B cell (primary cell): ENCODE measurements around the gene TEKT4. TPM values are rescaled to one million over a fixed set of nuclear protein-coding genes. Genes with fewer than 3 reads are reported as not detected.
"Not testable (repeated sequence)": the region's sequence is repeated elsewhere in the genome, so short reads cannot be mapped to it uniquely, and the experiment has no call there.

Experiments
- ATAC-seq: fragments of 200-7000 bp; cut with Tn5 transposase; one replicate; pipeline ENCODE4 v1.10.0; 2021; ENCODE audit warnings: low read depth, mild to moderate bottlenecking, moderate number of reproducible peaks, moderate library complexity
- CTCF ChIA-PET: fragments of 350-600 bp; sonication (Branson Sonifier 250); formaldehyde crosslinking; loops from one replicate; lab custom pipeline; 2021; ENCODE audit warnings: antibody characterized with exemption, inconsistent platforms; lab: Charles Lee
- POLR2A ChIA-PET: fragments of 350-600 bp; sonication (Branson Sonifier 250); formaldehyde crosslinking; loops from one replicate; lab custom pipeline; 2021; ENCODE audit warnings: antibody characterized with exemption; lab: Charles Lee
- DNase-seq: peaks from one replicate; pipeline ENCODE4 v3.0.0; 2013
- H2AFZ ChIP-seq: 2 replicates; pipeline ENCODE4 v1.6.1; 2012; ENCODE audit warnings: mild to moderate bottlenecking, low read depth, low read length; ENCODE audit not compliant: insufficient read depth, poor library complexity, severe bottlenecking
- H3K27ac ChIP-seq, 2 donors: 1 replicate in 1 of 2; 2 replicates in 1 of 2; pipeline ENCODE4 v1.5.1; 2012 to 2013; ENCODE audit warnings: low read length in 2 of 2, mild to moderate bottlenecking in 2 of 2, moderate library complexity in 1 of 2
- H3K27me3 ChIP-seq, 4 experiments: fragments of 200-600 bp in 1 of 4; sonication (generic) in 1 of 4; replicated peaks in 1 of 4; 1 replicate in 2 of 4; 2 replicates in 2 of 4; pipeline versions ENCODE4 v1.6.1 to v1.7.0; 2013 to 2016; ENCODE audit warnings: low read length in 3 of 4, mild to moderate bottlenecking in 2 of 4, mixed read lengths in 1 of 4, moderate library complexity in 1 of 4; ENCODE audit not compliant: insufficient read depth in 4 of 4, control insufficient read depth in 3 of 4; ENCODE audit errors: control extremely low read depth in 1 of 4
- H3K36me3 ChIP-seq, 2 experiments: replicated peaks in 1 of 2; 1 replicate in 1 of 2; 2 replicates in 1 of 2; pipeline versions ENCODE4 v1.6.1 to v1.7.1; 2013; ENCODE audit warnings: low read length in 1 of 2; ENCODE audit not compliant: insufficient read depth in 2 of 2, control insufficient read depth in 1 of 2; ENCODE audit errors: control extremely low read depth in 1 of 2, extremely low read depth in 1 of 2
- H3K4me1 ChIP-seq, 2 donors: fragments of 200-600 bp in 1 of 2; sonication (generic) in 1 of 2; 1 replicate in 1 of 2; 2 replicates in 1 of 2; pipeline versions ENCODE4 v1.5.1 to v1.6.1; 2013 to 2017; ENCODE audit warnings: low read length in 2 of 2; ENCODE audit not compliant: control insufficient read depth in 2 of 2, insufficient read depth in 2 of 2
- H3K4me2 ChIP-seq: replicated peaks from 2 replicates; pipeline ENCODE3; 2012; ENCODE audit warnings: mild to moderate bottlenecking, low read depth, low read length; ENCODE audit not compliant: poor library complexity, severe bottlenecking
- H3K4me3 ChIP-seq, 5 experiments: fragments of 200-600 bp in 1 of 5; sonication (generic) in 1 of 5; 1 replicate in 3 of 5; 2 replicates in 2 of 5; pipeline versions ENCODE4 v1.5.1 to v1.7.0; 2011 to 2016; ENCODE audit warnings: low read length in 4 of 5, mild to moderate bottlenecking in 4 of 5, low read depth in 2 of 5, control low read depth in 1 of 5, moderate library complexity in 1 of 5; ENCODE audit not compliant: insufficient read depth in 1 of 5; ENCODE audit errors: control extremely low read depth in 1 of 5, extremely low read depth in 1 of 5
- H3K79me2 ChIP-seq: fragments of 200-600 bp; sonication (generic); one replicate; pipeline ENCODE4 v1.6.0; 2016; ENCODE audit warnings: low read length; ENCODE audit not compliant: control insufficient read depth, insufficient read depth
- H3K9ac ChIP-seq: fragments of 200-600 bp; sonication (generic); 2 replicates; pipeline ENCODE4 v1.6.1; 2017; ENCODE audit warnings: mild to moderate bottlenecking, low read length, moderate library complexity
- H3K9me3 ChIP-seq, 3 donors: one replicate each; pipeline versions ENCODE4 v1.6.1 to v1.7.1; 2013; ENCODE audit warnings: low read length in 2 of 3; ENCODE audit not compliant: control insufficient read depth in 2 of 3, insufficient read depth in 1 of 3; ENCODE audit errors: control extremely low read depth in 1 of 3
- H4K20me1 ChIP-seq: 2 replicates; pipeline ENCODE4 v1.6.0; 2012; ENCODE audit warnings: mild to moderate bottlenecking, low read length; ENCODE audit not compliant: insufficient read depth, control insufficient read depth, poor library complexity, severe bottlenecking
- H3K27ac Mint-ChIP-seq: one replicate; pipeline ENCODE4 v1.8.0; 2021; ENCODE audit warnings: mixed read lengths
- H3K27me3 Mint-ChIP-seq: one replicate; pipeline ENCODE4 v1.8.0; 2021; ENCODE audit warnings: mixed read lengths
- H3K4me1 Mint-ChIP-seq: one replicate; pipeline ENCODE4 v1.8.0; 2021; ENCODE audit warnings: mixed read lengths
- H3K4me3 Mint-ChIP-seq: one replicate; pipeline ENCODE4 v1.8.0; 2021; ENCODE audit warnings: mixed read lengths
- H3K9me3 Mint-ChIP-seq: one replicate; pipeline ENCODE4 v1.8.0; 2022; ENCODE audit warnings: mixed read lengths; ENCODE audit not compliant: insufficient read depth
- EZH2 ChIP-seq: IDR thresholded peaks from 2 replicates; pipeline ENCODE4 v1.6.1; 2012; ENCODE audit warnings: borderline replicate concordance, low read depth, mild to moderate bottlenecking, moderate library complexity, low read length; ENCODE audit not compliant: insufficient read depth, poor library complexity, severe bottlenecking
- WGBS: methylation state at CpG from one replicate; pipeline ENCODE4 v1.1.5; 2013; ENCODE audit warnings: missing lambda C conversion rate; ENCODE audit not compliant: insufficient coverage; 5-methylcytosine and 5-hydroxymethylcytosine counted together
- intact Hi-C: fragments of 100-400 bp; cut with micrococcal nuclease; formaldehyde crosslinking; loops from one replicate; pipeline ENCODE4 v1.10.0; 2022
- polyA plus RNA-seq: library from polyadenylated mRNA; depleted of rRNA; stranded (reverse); fragments of >200 nt; gene quantifications from 2 replicates; pipeline ENCODE4 v1.2.3, GENCODE V29; 2012
- total RNA-seq, 2 donors: library from RNA; stranded (reverse); fragments of 120-200 nt in 1 of 2; gene quantifications; 1 replicate in 1 of 2; 2 replicates in 1 of 2; pipeline versions ENCODE4 v1.2.3 to v1.2.4, GENCODE V29; 2013 to 2022
- TF ChIP-seq, protein P1 (sequence below): fragments of 200-600 bp; IDR thresholded peaks from one replicate; pipeline ENCODE4 v1.8.0; 2022; ENCODE audit warnings: antibody characterized with exemption, mild to moderate bottlenecking

The TEKT4 gene
- total and polyA plus RNA-seq, 2 donors (not counting 1 experiment from before 2014, with no cell fraction given), result not detected

DNA sequence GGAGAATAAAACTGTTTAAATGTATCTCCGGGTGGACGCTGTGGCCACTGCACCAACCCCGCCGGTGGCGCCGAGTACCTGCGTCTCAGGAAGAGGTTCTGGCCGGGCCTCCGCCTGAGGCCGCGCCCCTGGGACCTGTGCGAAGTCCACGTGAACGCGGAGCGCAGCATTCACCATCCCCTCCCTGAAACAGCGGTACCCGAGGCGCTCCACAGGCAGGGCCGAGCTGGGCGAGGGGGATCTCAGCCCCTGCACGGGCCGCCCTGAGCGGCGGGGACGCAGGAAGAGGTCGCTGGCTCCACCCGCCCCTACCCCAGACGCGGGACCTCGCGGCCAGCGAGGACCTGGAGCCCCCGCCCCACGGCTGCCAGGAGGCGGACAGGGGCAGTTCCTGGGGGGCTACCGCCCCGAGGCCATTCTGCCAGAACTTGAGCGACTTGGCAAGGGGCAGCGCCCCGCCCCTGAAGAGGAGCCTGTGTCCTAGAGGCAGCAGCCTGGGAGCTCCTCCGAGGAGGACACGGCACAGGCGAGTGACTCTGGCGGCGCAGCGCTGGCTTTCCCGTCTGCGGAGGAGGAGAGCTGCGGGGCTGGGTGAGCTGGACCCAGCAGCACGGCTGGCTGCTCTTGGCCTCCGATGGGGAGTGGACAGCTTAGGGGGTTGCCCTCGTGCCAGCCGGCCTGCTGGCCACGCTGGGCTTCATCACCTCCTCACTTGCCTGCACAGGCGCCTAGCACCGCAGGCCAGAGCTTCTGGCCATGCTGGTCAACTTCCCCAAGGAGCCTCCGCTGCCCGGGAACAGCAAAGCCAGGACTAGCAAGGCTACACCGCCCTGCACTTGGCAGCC is 9.7 kb upstream of the TEKT4 start:
- H3K27ac Mint-ChIP-seq, result no peak overlapping the region
- H3K4me2 ChIP-seq, result no peak overlapping the region
- DNase-seq (no peak), ATAC-seq (no peak)
- H3K4me1 ChIP-seq, result no peaks in the 10 kb centered on the region
- H2AFZ ChIP-seq, result no peak overlapping the region
- H3K36me3 ChIP-seq, result no peaks in the 10 kb centered on the region
- no peak overlapping the region for H3K27ac ChIP-seq
- H3K27me3 ChIP-seq, result peaks cover 0 to 12% (median 2%) of the 10 kb centered on the region in 4 experiments
- no peaks in the 10 kb centered on the region for H3K9me3 Mint-ChIP-seq
- no peak overlapping the region for H3K4me3 Mint-ChIP-seq
- H3K4me3 ChIP-seq, result no peak overlapping the region
- no peaks in the 10 kb centered on the region for H3K4me1 Mint-ChIP-seq
- H3K79me2 ChIP-seq, result no peaks in the 10 kb centered on the region
- 8% methylated on average over 58 of the region's 60 CpGs for WGBS
- no peak for TF ChIP-seq EZH2
- TF ChIP-seq, protein P1, sequence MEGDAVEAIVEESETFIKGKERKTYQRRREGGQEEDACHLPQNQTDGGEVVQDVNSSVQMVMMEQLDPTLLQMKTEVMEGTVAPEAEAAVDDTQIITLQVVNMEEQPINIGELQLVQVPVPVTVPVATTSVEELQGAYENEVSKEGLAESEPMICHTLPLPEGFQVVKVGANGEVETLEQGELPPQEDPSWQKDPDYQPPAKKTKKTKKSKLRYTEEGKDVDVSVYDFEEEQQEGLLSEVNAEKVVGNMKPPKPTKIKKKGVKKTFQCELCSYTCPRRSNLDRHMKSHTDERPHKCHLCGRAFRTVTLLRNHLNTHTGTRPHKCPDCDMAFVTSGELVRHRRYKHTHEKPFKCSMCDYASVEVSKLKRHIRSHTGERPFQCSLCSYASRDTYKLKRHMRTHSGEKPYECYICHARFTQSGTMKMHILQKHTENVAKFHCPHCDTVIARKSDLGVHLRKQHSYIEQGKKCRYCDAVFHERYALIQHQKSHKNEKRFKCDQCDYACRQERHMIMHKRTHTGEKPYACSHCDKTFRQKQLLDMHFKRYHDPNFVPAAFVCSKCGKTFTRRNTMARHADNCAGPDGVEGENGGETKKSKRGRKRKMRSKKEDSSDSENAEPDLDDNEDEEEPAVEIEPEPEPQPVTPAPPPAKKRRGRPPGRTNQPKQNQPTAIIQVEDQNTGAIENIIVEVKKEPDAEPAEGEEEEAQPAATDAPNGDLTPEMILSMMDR, result no peak
- ChIA-PET POLR2A (no interaction called here), CTCF (no interaction called here)
- intact Hi-C loops, result no loop called here
- H3K27me3 Mint-ChIP-seq, result peaks cover 25% of the 10 kb centered on the region
- H4K20me1 ChIP-seq, result no peaks in the 10 kb centered on the region
- no peak overlapping the region for H3K9ac ChIP-seq
- peaks cover 0 to 12% (median 0%) of the 10 kb centered on the region in 3 donors for H3K9me3 ChIP-seq

DNA sequence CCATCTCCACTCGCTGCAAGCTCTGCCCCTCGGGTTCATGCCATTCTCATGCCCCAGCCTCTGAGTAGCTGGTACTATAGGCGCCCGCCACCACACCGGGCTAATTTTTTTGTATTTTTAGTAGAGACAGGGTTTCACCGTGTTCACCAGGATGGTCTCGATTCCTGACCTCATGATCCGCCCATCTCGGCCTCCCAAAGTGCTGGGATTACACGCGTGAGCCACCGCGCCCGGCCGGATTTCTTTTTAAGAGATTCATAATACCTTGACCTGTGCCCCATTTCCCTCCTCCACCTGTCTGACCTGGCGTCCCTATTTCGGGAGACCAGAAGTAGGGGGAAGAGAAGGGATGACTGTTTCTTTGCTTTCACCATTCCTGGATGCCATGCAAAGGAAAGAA is 8.3 kb upstream of the TEKT4 start:
- H4K20me1 ChIP-seq, DNase-seq, H3K27ac ChIP-seq, H3K36me3 ChIP-seq, H2AFZ ChIP-seq, POLR2A ChIA-PET, H3K4me2 ChIP-seq, H3K27ac Mint-ChIP-seq, intact Hi-C loops, H3K79me2 ChIP-seq, H3K9me3 Mint-ChIP-seq, ATAC-seq, H3K4me3 Mint-ChIP-seq, H3K4me3 ChIP-seq, H3K4me1 ChIP-seq, H3K4me1 Mint-ChIP-seq, H3K9ac ChIP-seq: not testable (repeated sequence)
- peaks cover 23% of the 10 kb centered on the region for H3K27me3 Mint-ChIP-seq
- Histone ChIP-seq H3K9me3 (peaks cover 0 to 12% (median 0%) of the 10 kb centered on the region in 3 donors), H3K27me3 (peaks cover 0 to 12% (median 2%) of the 10 kb centered on the region in 4 experiments)
- CTCF ChIA-PET, result interaction anchor here (1.5 kb wide), 1 partner anchor 94 kb away, joined by 3 read pairs; no protein-coding TSS in a partner anchor
- WGBS, result 83% methylated on average over 5 of the region's 17 CpGs
